M059J (cell line): ENCODE data around the gene RAI14. TPM values are rescaled to one million over a fixed set of nuclear protein-coding genes. Genes with fewer than 3 reads are reported as not detected.
"Not testable (repeated sequence)": the region's sequence is repeated elsewhere in the genome, so short reads cannot be mapped to it uniquely, and the experiment has no call there.

Experiments used
- DNase-seq: peaks from one replicate; pipeline ENCODE4 v3.0.0-alpha.2; 2012; ENCODE audit warnings: low read depth
- total RNA-seq: library from RNA; depleted of rRNA; stranded (reverse); fragments of >200 nt; shearing (Covaris generic); gene quantifications from 2 replicates; pipeline ENCODE4 v1.2.3, GENCODE V29; 2014

Gene RAI14
- total RNA-seq, 1 experiment from 2014 or later, result 117 TPM

DNA sequence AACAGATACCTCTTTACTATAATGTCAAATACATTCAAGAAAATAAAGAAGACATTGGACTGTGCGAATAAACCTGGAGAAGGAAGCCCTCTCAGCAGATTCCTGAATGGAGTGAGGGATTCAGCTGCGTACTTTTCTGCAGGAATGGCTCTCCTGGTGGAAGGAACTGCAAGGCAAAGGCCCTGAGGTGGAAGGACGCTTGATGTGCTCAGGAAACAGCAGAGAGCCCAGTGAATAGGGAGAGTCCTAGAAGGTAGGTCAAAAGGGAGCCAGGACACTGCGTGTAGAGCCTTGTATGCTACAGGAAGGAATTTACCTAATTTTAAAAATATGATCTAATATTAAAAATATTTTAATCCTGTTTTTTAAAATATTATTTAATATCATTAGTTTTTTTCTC lies 114.4 kb downstream of the RAI14 start:
- DNase-seq, result no peak

DNA sequence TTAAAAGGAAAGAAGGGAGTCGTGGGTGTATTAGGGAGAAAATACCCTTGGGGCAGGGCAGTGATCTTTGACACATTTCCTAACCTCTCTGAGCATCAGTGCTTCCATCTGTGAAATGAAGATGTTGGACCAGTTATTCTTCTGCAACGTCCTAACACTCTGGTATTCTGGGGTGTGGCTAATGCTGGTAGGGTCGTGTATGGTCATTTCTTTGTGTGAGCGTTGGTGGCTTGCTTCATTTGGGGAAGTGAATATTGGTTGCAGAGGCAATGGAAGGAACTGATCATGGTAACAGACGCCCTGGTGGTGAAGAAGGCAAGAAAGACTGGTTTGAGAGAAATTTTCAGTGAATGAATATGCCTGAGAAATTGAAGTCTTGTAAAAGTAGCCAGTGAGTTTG lies 114.9 kb downstream of the RAI14 start:
- no peak for DNase-seq

DNA sequence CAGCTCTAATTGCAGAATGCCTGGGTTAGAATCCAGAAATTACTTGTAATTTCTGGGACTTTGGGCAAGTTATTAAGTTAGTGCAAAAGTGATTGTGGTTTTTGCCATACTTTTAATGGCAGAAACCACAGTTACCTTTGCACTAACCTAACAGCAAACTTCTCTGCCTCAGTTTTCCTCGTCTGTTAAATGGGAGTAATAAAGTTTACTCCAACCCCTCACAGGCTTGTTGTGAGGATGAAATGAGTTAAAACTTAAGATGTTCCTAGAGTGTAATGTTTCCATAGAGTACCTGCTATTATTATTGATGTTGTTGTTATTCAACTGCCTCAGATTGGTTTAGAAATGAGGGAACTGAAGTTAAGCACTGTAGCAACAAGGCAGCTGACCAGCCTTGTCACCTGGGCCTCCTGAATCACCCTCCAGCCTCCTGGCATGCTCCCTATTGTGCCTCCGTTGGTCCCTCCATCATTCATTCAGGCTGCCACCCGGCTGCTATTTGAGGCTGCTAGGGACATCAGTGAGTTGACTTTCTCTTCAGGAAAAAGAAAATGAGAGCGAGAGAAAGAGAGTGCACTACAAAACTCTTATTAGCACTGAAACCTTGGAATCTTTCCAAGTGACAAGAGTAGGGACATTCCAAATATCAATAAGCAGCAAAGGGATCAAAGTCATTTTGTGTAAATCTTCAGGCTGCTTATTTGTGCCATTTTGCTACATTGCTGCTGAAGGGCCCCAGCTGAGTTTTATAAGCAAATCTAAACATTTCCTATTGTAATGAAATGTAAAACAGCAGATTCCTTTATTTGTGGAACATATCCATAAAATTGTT lies 116.4 kb downstream of the RAI14 start:
- DNase-seq, result no peak

DNA sequence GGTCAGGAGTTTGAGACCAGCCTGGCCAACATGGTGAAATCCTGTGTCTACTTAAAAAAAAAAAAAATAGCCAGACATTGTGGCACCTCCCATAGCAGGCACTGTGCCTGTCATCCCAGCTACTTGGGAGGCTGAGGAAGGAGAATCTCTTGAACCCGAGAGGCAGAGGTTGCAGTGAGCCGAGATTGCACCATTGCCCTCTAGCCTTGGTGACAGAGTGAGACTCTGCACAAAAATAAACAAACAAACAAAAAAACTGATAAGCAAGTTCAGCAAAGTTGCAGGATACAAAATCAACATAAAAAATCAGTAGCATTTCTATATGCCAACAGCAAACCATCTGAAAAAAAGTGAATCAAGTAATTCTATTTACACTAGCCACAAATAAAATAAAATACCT lies 118.0 kb downstream of the RAI14 start:
- DNase-seq, result no peak

DNA sequence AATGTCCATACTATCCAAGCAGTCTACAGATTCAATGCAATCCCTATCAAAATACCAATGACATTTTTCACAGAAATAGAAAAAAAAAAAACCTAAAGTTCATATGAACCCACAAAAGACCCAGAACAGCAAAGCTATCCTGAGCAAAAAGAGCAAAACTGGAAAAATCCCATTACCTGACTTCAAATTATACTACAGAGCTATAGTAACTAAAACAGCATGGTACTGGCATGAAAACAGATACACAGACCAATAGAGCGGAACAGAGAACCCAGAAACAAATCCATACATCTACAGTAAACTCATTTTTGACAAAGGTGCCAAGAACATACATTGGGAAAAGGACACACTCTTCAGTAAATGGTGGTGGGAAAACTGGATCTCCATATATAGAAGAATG lies 118.5 kb downstream of the RAI14 start:
- DNase-seq, result not testable (repeated sequence)

DNA sequence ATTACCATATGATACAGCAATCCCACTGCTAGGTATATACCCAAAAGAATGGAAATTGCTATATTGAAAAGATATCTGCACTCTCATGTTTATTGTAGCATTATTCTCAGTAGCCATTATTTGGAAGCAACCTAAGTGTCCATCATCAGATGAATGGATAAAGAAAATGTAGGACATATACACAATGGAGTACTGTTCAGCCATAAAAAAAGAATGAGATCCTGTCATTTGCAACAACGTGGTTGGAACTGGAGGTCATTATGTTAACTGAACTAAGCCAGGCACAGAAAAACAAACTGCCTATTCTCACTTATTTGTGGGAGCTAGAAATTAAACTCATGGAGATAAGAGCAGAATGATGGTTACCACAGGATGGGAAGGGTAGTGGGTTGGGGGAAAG lies 119.8 kb downstream of the RAI14 start:
- no peak for DNase-seq

DNA sequence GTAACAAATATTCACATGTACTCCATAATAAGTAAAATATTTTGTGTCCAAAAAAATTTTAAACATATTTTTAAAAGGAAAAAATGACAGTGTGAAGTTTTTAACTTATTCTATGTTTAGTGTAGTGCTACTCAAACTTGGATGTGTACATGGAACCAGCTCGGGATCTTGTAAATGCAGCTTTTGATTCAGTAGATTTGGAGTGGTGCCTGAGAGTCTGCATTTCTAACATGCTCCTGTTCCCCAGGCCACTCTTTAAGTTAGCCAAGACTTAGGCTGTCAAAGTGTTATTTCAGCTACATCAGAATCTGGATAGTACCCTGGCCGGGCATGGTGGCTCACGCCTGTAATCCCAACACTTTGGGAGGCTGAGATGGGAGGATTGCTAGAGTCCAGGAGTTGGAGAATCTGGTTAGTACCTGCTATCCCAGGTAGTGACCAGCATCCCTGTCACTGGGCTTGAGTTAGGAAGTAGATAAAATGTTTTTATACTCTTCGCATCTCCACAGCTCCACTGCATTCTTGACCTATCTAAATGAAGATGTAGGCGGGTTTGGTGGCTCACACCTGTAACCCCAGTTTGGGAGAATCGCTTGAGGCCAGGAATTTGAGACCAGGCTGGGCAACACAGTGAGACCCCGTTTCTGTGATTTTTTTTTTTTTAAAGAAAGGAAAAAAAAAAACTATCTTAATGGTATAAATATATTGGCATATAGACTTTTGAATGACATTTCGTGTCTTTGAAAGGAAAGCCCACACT lies 122.1 kb downstream of the RAI14 start:
- DNase-seq, result no peak

DNA sequence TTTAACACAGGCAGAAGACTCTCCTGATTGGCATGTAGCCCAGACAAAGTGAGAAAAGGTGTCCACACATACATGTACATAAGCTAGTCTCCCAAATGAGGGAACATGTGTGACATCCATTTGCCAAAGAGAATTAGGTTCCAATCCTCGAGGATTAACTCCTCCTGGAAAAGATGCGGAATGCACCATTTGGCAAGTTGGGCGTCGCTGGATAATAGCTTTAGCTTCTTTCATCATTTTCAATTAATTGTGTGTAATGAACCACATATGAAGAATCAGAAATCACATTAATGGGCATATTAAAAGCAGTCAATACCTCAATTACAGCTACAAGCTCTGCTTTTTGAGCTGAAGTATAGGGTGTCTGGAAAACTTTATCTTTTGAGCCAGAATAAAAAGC lies 127.8 kb downstream of the RAI14 start:
- DNase-seq, result not testable (repeated sequence)

DNA sequence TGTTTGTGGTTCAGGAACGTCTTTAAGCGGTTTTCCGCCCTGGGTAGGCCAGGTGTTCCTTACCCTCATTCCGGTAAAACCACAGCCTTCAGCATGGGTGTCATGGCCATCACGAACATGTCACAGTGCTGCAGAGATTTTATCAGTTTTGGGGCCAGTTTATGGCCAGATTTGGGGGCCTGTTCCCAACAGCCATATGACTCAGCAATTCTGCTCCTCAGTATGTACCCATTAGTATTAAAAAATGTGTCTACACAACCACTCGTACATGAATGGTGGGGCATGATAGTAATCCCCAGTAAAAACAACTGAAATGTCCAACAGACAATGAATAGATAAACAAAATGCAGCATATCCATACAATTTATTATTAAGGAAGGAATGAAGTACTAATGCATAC lies 130.9 kb downstream of the RAI14 start:
- DNase-seq, result no peak

DNA sequence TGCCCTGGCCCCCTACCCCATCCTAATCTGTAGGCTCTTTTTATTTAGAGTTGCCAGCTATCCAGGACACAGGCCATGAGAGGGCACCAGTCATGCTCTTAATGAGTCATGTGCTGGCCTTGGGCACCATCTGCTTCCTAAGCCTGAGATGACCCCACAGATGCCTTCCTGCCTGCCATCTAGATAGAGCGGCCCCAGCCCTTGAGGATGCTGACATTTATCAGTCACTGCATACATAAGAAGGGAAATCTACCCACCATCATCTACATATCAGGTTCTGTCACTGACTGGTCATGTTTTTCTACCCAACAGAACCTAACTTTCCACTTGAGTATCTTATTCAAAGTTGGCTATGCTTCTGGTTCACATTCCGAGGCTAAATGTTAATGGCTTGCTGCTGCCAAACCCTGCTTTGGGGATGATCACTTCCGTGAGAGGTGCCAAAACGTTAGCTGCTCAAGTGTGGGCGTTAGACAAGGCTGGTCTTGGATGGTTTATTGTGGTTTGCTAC lies 132.9 kb downstream of the RAI14 start:
- DNase-seq, result peak; percentile 71

DNA sequence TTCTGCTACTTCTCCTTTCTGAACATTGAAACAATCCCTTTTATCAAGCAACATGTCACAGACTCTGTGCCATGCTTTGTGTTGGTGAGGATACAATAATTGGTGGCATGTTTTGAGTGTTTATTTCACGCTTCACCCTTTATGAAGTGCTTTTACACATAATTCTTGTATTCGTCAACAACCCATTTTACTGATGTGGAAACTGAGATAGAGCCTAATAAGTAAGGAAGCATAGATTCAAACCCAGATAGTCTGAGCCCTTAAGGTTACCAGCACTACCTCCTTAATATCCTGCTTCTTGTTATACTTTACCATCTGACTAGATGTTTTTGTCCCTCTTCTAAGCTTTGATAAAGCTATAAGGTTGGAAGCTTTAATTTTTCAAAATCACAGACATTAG lies 133.5 kb downstream of the RAI14 start:
- DNase-seq, result no peak

DNA sequence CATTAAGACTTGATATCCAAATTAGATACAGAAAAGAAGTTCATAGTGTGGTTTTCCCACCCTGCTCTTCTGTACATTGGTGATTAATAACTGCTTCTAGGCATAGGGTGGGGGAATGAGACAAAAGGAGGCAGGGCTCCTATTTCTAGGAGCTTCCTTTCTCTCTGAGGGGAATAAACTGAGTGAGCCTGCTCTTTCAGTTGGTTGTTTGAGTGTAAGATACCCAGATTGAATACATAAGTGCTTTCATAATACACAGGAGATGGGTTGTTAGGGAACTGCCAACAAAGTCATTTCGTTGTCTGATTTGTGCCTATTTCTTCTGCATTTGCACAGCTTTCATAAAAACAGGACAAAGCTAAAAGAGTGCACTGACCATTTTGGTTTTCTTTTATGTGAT lies 133.9 kb downstream of the RAI14 start:
- DNase-seq, result no peak

DNA sequence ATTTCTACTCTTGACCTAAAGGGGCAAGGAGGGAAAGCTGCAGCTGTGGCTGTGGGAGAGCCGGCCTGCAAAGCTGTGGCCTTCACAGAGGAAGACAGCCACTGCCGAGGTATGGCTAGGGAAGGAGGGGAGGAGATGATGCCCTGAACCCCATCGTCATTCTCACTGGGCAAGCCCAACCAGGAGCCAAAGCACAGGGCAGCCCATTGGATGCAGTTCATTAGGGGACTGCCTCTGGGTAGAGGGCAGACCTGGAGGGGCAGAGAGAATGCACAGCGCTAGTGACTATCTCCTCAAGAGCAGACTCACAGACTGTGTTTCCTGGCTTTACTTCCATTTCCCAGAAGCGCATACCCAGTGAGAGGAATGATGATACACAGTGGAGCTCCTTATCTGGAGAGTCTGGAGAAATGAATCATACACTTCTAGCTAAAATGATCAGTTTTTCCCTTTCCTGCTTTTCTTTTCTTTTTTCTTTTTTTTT lies 135.7 kb downstream of the RAI14 start:
- peak; percentile 37 for DNase-seq

DNA sequence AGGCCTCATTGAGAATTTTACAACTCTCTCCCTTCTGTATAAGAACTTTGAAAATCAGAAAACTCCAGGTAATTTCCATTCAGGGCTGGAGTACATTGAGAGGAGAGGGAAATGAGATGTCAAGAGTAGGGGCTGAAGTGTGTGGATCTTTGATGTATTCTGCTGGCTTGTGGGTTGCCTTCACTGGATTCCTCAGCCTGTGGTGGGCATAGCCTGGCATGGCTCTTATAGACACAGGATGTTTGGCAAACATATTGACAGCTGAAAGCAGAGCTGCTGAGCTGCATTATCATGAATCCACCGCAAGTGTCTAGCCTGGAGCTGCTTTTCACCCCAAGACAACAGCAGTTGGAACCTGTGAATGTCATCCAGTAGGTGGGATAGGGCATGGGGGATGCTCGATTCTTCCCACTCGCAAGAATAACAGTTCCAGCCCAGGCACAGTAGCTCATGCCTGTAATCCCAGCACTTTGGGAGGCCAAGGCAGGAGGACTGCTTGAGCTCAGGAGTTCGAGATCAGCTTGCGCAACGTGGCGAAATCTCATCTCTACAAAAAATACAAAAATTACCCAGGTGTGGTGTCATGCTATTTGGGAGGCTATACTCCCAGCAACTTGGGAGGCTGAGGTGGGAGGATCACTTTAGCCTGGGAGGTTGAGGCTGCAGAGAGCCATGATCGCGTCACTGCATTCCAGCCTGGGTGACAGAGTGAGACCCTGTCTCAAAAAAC lies 146.9 kb downstream of the RAI14 start:
- no peak for DNase-seq

DNA sequence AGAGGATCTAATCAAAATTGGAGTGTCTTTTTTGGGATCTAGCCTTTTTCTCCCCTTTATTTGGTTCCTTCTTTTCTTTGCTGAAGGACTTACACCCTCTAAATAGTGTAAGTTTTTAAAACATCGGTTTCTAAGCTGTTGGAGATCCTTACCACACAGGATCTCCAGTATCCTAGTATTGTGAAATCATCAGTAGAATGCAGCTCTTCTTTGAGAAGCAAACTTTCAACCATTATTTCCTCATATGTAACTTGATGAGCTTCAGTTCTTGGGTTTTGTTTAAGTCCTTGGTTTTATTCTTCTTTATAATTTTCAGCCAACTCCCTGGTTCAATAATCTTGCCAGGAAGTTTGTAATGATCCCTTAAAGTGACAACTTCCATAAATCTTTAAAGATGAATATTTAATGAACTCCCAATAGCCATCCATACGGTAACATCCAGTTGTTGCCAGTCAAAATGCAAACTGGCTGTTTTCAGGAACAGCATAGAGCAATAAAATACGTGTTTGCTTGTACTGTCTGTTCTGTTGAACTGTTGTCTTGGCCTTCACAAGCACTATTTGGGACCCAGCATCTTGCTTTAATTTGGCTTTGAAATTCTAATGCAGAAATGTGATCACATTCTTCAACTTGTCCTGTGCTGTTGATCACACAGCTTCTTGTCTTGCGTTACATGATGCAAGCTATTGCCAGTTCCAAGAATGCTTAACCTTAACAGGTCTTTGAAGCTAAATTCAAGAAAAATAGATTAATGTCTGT lies 148.0 kb downstream of the RAI14 start:
- no peak for DNase-seq

DNA sequence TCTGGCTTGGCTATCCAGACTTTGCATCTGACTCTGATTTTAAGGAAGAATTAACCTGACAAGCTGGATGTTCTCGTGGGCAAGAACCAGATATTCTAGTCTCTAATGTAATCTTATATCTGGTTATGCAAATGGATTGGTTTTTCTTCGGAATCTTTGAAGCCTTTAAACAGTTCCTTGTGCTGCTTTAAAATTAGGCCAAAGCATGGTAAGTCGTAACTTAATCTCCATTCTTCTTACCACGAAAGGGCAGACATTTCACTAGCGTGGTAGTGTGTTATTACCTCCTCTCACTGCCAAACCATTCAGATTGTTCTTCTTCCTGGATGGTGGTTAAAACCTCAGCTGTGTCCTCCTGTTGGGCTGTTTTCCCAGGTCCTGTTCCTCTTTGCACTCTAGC lies 148.8 kb downstream of the RAI14 start:
- no peak for DNase-seq

DNA sequence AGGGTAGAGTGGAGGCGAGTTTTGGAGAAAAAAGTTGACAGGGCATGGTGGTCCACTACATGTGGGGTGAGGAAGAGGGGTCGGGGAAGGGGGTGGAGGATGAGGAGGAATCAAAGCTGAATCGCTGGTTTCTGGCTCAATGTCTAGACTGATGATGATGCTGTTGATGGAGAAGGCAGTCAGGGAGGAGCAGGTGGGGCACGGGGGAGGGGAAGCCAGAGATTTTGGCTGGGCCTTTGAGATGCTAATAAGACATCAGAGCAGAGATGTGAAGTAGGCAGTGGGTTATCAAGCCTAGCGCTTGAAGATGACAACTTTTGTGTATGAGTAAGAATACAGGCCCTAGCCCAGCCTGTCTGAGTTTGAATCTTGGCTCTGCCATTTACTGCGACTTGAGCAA lies 150.4 kb downstream of the RAI14 start:
- DNase-seq, result no peak

DNA sequence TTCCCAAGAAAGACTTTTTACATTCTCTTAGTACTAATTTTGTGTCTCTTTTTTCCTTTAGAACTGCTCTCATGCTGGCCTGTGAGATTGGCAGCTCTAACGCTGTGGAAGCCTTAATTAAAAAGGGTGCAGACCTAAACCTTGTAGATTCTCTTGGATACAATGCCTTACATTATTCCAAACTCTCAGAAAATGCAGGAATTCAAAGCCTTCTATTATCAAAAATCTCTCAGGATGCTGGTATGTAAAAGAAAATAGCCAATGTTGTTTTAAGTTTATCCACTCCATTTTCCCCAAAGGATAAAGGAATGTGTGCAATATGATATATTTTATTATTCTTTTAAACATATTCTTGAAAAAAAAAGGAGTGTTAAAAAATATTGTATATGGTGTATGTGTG lies 155.6 kb downstream of the RAI14 start:
- no peak for DNase-seq

DNA sequence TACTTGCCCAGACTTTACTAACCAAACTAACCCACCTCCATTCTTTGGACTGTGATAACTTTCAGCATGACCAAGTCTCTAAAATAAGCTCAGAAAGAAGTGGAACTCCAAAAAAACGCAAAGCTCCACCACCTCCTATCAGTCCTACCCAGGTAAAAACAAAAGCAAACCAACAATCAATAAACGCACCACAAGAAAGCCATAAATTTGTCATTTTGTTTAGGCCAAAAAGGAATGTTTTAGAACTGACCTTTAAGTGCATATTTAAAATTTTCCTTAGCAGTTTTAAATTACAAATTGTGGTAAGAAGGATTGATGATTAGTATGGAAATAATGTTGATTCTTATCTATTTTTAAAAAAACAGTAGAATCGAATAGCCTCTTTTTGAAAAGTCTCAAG lies 157.4 kb downstream of the RAI14 start:
- DNase-seq, result no peak

DNA sequence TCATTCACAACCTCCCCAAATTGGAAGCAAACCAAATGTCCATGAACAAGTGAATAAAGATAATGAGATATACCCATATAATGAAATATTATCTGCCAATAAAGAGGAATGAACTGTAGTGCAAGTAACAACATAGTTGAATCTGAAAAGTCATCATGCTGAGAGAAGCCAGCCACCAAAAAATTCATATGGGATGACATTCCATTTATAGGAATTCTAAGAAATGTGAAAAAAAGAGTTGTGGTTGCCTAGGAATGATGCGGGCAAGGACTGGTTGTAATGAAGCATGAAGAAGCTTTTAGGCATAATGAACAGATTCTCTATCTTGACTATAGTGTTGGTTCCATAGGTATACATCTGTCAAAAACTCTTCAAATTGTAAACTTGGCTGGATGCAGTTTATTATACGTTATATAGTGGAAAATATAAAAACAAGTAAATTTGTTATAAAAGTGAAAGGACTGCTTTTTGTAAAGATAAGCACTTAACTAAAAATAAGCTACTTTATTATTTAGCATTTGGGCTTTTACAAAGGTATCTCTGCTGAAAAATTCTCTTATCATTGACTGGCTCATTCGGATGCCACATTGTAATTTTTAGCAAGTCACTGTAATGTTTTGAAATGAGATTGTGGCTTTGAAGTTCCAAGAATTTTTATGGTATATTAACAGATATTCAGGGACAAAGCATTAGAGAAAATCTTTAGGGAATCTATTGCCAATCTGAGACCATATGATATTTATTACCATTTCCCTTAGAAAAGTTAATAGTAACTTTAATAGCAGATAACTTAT lies 161.6 kb downstream of the RAI14 start:
- peak; percentile 25 for DNase-seq

DNA sequence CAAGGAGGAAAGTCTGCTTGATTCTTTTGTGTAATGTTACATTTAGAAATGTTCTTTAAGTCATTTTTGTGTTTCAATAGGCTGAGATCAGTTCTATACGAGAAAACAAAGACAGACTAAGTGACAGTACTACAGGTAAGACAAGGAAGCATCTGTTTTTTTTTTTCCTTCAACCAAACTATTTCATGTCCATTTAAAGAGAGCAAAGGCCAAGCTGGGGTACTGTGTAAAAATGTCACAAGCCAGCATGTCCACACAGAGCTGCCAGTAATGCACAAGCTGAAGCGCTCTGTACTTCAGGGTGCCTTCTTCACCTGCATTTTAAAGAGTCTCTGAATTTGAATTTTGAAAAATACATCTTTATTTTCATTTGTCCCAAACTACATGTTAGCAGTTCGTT lies 162.6 kb downstream of the RAI14 start:
- DNase-seq, result no peak
